ENCODE measurements around the gene SLC5A1. TPM values are rescaled to one million over a fixed set of nuclear protein-coding genes. Genes with fewer than 3 reads are reported as not detected.

Gene SLC5A1
- polyA plus RNA-seq, 3 donors: not detected

- 73% methylated on average over 6 of the region's 6 CpGs for WGBS (ENCODE audit: insufficient coverage)
- Histone ChIP-seq H3K27ac (ENCODE audit: low read depth in 1 of 2, low read length in 2 of 2) (no peak overlapping the region), H3K9ac (ENCODE audit: insufficient read depth, low read length, poor library complexity, severe bottlenecking) (no peak overlapping the region), H3K9me3 (replicated peaks in 1 of 2; ENCODE audit: control insufficient read depth in 1 of 2, insufficient read depth in 1 of 2, low read length in 2 of 2) (no peaks in the 10 kb centered on the region), H3K4me3 (replicated peaks in 1 of 3; ENCODE audit: low read depth in 2 of 3, low read length in 3 of 3) (no peak overlapping the region), H3K27me3 (ENCODE audit: control insufficient read depth in 2 of 2, insufficient read depth in 2 of 2, low read length in 2 of 2) (peaks cover 0 to 11% of the 10 kb centered on the region in 2 donors), H3K4me2 (replicated peaks; ENCODE audit: extremely low read depth, low read length, poor library complexity, severe bottlenecking) (no peak overlapping the region), H3K36me3 (replicated peaks in 1 of 2; ENCODE audit: control insufficient read depth in 1 of 2, insufficient read depth in 2 of 2, low read length in 2 of 2) (no peaks in the 10 kb centered on the region), H3K4me1 (ENCODE audit: control insufficient read depth in 1 of 2, insufficient read depth in 2 of 2, low read length in 2 of 2) (no peaks in the 10 kb centered on the region), H3K79me2 (ENCODE audit: insufficient read depth, low read length) (no peaks in the 10 kb centered on the region), H2AFZ (ENCODE audit: insufficient read depth, low read depth, low read length, poor library complexity, severe bottlenecking) (peak overlapping the region; percentile 2), H4K20me1 (ENCODE audit: insufficient read depth, low read length) (no peaks in the 10 kb centered on the region)
- no peak overlapping the region for H3K27ac Mint-ChIP-seq
- no peaks in the 10 kb centered on the region for H3K9me3 Mint-ChIP-seq
- no peak for TF ChIP-seq CTCF (IDR thresholded peaks at IDR 0.05)
- intact Hi-C loops (cut with micrococcal nuclease): loop anchor here in 1 of 2 donors (10.0 kb wide), 1 partner anchor 108 kb away; no protein-coding TSS in a partner anchor
- H3K4me3 Mint-ChIP-seq: no peak overlapping the region
- peaks cover 7 to 17% (median 10%) of the 10 kb centered on the region in 3 donors for H3K27me3 Mint-ChIP-seq (ENCODE audit: low read depth in 3 of 3)
- H3K4me1 Mint-ChIP-seq: peaks cover 2% of the 10 kb centered on the region
- no peaks in the 10 kb centered on the region for H3K36me3 Mint-ChIP-seq
- DNase-seq: no peak
These were observed 39.9 kb downstream of the SLC5A1 start for GRCh38 chr22:32083000-32083399.

DNA sequence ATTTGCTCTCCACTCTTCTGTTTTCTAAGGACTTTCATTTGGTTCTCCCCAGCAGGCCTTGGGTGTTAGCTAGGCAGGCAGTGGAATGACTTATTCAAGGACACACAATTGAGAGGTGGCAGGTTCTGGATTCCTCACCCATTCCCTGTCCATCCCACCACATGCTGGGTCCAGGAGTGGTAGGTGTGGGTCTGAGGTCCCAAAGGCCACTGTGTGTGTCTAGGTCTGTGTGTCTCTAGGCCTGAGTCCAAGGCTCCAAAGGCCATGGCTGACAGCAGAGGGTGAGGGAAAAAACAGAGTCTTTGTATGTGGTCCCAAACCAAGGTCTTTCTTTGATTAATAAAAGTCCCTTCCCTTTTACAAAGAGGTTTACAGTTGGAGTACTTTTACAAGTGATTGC lies 40.8 kb downstream of the SLC5A1 start:
- no peak overlapping the region for H3K9ac ChIP-seq (ENCODE audit: insufficient read depth, low read length, poor library complexity, severe bottlenecking)
- no peak overlapping the region for H3K4me3 Mint-ChIP-seq
- no peaks in the 10 kb centered on the region for H3K4me1 ChIP-seq (ENCODE audit: control insufficient read depth in 1 of 2, insufficient read depth in 2 of 2, low read length in 2 of 2)

More for the DNA sequence above, 40.8 kb downstream of the SLC5A1 start:
- Histone ChIP-seq H3K9me3 (replicated peaks in 1 of 2; ENCODE audit: control insufficient read depth in 1 of 2, insufficient read depth in 1 of 2, low read length in 2 of 2) (no peaks in the 10 kb centered on the region), H4K20me1 (ENCODE audit: insufficient read depth, low read length) (no peaks in the 10 kb centered on the region), H3K27ac (ENCODE audit: low read depth in 1 of 2, low read length in 2 of 2) (no peak overlapping the region), H3K27me3 (ENCODE audit: control insufficient read depth in 2 of 2, insufficient read depth in 2 of 2, low read length in 2 of 2) (peaks cover 0 to 12% of the 10 kb centered on the region in 2 donors), H3K36me3 (replicated peaks in 1 of 2; ENCODE audit: control insufficient read depth in 1 of 2, insufficient read depth in 2 of 2, low read length in 2 of 2) (no peaks in the 10 kb centered on the region), H3K4me3 (replicated peaks in 1 of 3; ENCODE audit: low read depth in 2 of 3, low read length in 3 of 3) (no peak overlapping the region), H3K4me2 (replicated peaks; ENCODE audit: extremely low read depth, low read length, poor library complexity, severe bottlenecking) (no peak overlapping the region), H2AFZ (ENCODE audit: insufficient read depth, low read depth, low read length, poor library complexity, severe bottlenecking) (no peak overlapping the region), H3K79me2 (ENCODE audit: insufficient read depth, low read length) (no peaks in the 10 kb centered on the region)
- no peaks in the 10 kb centered on the region for H3K36me3 Mint-ChIP-seq
- H3K9me3 Mint-ChIP-seq: no peaks in the 10 kb centered on the region
- intact Hi-C loops (cut with micrococcal nuclease): loop anchor here in 1 of 2 donors (10.0 kb wide), 1 partner anchor 109 kb away; no protein-coding TSS in a partner anchor
- H3K27me3 Mint-ChIP-seq (ENCODE audit: low read depth in 3 of 3): peaks cover 7 to 24% (median 10%) of the 10 kb centered on the region in 3 donors
- H3K27ac Mint-ChIP-seq: no peak overlapping the region
- DNase-seq: no peak
- H3K4me1 Mint-ChIP-seq: peaks cover 2% of the 10 kb centered on the region
- TF ChIP-seq CTCF (IDR thresholded peaks at IDR 0.05): no peak

Measured in CD14-positive monocyte (primary cell).